Activated naive CD4-positive, alpha-beta T cell treated with anti-CD3 and anti-CD28 coated beads, Interleukin-2, amount 50 U/mL, for 24 hours (primary cell): ENCODE measurements around the gene NLGN1.

Experiments used
- H3K27ac Mint-ChIP-seq: one replicate; pipeline ENCODE4 v1.8.0; 2021; ENCODE audit warnings: mild to moderate bottlenecking, mixed read lengths
- H3K27me3 Mint-ChIP-seq: one replicate; pipeline ENCODE4 v1.8.0; 2021; ENCODE audit warnings: mixed read lengths
- H3K36me3 Mint-ChIP-seq: one replicate; pipeline ENCODE4 v1.8.0; 2021; ENCODE audit warnings: mixed read lengths
- H3K4me1 Mint-ChIP-seq: one replicate; pipeline ENCODE4 v1.8.0; 2021; ENCODE audit warnings: mixed read lengths
- H3K4me3 Mint-ChIP-seq: one replicate; pipeline ENCODE4 v1.8.0; 2021; ENCODE audit warnings: mild to moderate bottlenecking, mixed read lengths
- H3K9me3 Mint-ChIP-seq: one replicate; pipeline ENCODE4 v1.8.0; 2021; ENCODE audit warnings: mixed read lengths

NLGN1 gene

DNA sequence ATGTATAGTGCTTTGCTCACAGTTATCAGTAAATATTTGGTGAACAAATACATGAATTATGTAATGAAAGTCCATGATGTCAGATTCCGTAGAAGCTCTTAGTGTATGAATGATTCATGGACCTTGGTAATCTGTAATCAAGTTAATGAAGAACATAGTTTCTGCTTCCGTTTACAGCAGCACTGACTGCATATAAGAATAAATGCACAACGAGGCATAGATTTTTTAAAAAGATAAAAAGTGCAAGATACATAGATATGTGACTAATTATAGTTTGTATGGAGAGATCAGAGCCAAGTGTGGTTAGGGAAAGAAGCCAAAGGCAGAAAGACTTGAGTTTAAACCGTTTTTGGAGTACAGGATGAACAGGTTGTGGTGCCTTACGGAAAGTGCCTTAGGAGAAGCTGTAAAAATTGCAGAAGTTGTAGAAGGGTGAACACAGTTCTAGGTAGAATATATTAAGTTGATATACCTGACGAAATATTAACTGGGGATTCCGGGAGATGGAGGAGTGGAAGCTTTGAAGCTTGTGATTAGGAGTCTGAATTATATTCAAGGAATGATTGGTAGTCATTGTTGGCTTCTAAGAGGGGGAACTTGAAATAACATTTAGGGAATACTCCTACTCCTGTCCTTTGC lies 293.1 kb downstream of the NLGN1 start:
- Mint-ChIP-seq H3K4me3 (no peak overlapping the region), H3K36me3 (no peaks in the 10 kb centered on the region), H3K4me1 (no peaks in the 10 kb centered on the region), H3K9me3 (no peaks in the 10 kb centered on the region), H3K27me3 (no peaks in the 10 kb centered on the region), H3K27ac (no peak overlapping the region)

DNA sequence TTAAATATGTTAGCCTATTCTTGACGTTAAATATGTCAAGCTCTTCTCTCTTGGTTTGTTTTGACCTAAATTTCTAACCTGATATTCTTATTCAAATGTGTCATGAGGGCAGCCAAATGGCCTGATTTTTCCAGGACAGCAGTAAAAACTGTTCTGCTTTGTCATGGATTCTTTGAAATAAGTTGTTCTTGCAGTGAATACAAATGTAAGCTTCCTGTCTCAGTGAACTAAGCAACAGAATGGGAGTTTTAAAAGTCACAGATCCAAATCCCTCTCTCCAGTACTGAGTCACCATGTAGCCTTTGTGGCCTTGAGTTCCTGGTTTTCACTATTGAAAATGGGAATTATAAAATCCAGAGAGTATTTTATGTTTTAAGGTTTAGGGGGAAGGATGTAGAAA lies 301.8 kb downstream of the NLGN1 start:
- Mint-ChIP-seq H3K4me3 (no peak overlapping the region), H3K36me3 (no peaks in the 10 kb centered on the region), H3K4me1 (no peaks in the 10 kb centered on the region), H3K27me3 (no peaks in the 10 kb centered on the region), H3K27ac (no peak overlapping the region), H3K9me3 (peaks cover 4% of the 10 kb centered on the region)

DNA sequence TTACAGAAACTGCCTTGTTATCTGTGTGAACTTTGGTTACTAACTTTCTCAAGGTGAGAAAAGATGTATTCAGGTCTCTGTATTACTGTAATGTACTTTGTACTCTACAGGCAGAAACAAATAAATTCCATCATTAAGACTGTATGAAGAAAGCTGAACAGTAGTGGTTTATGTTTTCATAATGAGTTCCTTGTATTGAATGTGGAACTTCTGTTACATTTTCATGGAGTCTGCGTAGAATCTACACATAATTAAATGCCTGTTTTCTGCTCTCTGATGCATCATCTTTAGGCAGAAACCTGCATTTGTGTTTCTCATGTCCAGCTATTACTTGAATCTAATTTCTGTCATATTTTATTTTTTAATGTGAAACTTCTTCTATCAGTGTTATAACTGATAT lies 302.8 kb downstream of the NLGN1 start:
- Mint-ChIP-seq H3K4me1 (no peaks in the 10 kb centered on the region), H3K27ac (no peak overlapping the region), H3K27me3 (no peaks in the 10 kb centered on the region), H3K9me3 (peaks cover 4% of the 10 kb centered on the region), H3K4me3 (no peak overlapping the region), H3K36me3 (no peaks in the 10 kb centered on the region)

DNA sequence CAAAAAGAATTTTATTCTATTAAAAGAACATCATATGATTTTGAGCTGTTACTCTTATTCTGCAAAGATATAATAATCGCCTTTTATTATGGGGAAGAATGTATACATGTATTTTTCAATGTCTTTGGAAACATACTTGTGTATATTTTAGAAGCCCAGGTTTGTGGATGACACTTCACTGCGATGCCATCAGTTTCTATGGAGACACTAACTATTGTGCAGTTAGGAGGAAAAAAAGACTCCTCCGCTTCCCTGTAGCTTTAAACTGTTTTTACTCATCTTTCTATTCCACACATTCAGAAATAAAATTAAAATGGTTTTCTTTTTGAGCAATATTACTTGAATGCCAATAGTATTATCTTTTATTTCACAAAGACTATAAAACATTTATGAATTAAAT lies 305.0 kb downstream of the NLGN1 start:
- H3K4me3 Mint-ChIP-seq, result no peak overlapping the region

DNA sequence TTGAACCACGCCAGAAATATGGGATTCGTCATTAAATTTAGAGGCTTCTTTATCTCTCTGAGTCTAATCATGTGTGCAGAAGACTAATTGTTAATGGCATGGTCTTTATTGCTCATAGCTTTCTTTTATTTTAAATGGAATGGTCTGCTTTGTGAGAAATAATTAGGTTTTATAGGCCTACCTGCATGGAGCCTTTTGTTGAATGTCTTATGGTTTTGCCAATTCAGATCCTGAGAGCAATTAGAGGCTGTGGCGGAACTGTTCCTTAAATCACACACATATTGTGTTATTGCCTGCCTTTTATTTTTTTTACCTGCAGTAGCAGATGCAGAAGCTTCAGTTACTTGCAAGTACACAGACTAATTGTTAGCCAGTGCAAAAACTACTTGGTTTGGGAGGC lies 306.2 kb downstream of the NLGN1 start:
- H3K4me1 Mint-ChIP-seq, result no peaks in the 10 kb centered on the region
- H3K36me3 Mint-ChIP-seq, result no peaks in the 10 kb centered on the region
- no peak overlapping the region for H3K4me3 Mint-ChIP-seq
- no peak overlapping the region for H3K27ac Mint-ChIP-seq
- peaks cover 4% of the 10 kb centered on the region for H3K9me3 Mint-ChIP-seq
- H3K27me3 Mint-ChIP-seq, result no peaks in the 10 kb centered on the region

More for the DNA sequence above, 305.0 kb downstream of the NLGN1 start:
- Mint-ChIP-seq H3K27me3 (no peaks in the 10 kb centered on the region), H3K36me3 (no peaks in the 10 kb centered on the region), H3K4me1 (no peaks in the 10 kb centered on the region), H3K27ac (no peak overlapping the region), H3K9me3 (peaks cover 4% of the 10 kb centered on the region)

DNA sequence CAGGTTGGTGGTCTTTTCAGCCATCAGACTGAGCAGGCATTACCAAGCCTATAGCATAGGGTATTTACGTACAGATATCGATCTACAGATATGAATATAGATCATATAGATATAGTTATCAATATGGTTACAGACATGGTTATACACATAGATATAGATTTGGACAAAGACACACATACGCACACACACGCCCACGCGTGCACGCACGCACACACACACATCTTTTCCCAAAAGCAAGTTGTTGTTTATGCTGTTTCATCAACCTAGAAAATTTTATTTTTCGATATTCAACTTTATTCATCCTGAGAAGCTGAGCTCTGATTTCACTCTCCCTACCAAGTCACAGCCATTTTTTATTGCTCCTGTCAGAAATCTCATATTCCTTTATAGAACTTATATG lies 309.1 kb downstream of the NLGN1 start:
- H3K4me3 Mint-ChIP-seq, result no peak overlapping the region
- no peaks in the 10 kb centered on the region for H3K36me3 Mint-ChIP-seq
- H3K9me3 Mint-ChIP-seq, result peaks cover 5% of the 10 kb centered on the region
- no peaks in the 10 kb centered on the region for H3K4me1 Mint-ChIP-seq
- no peak overlapping the region for H3K27ac Mint-ChIP-seq
- H3K27me3 Mint-ChIP-seq, result no peaks in the 10 kb centered on the region

DNA sequence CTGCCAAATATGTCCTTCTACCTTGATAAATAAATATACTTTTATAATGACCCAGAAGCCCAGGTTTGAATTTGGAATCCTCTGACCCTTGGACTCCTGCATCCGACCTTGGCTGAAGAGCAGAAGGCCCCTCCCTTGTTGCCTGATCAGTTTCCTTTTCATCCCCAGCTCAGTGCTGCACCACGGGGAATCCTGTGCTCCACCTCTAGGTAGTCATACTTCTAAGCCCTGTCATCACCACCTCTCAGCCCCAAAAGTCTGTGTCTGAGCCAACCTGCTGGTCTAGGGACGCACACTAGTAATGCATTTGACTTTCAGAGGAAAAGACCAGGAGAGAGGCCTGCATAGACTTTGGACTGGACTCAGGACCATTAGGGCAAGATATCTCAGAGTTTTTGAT lies 310.6 kb downstream of the NLGN1 start:
- no peak overlapping the region for H3K27ac Mint-ChIP-seq
- H3K4me3 Mint-ChIP-seq, result no peak overlapping the region
- H3K27me3 Mint-ChIP-seq, result no peaks in the 10 kb centered on the region
- peaks cover 5% of the 10 kb centered on the region for H3K9me3 Mint-ChIP-seq
- no peaks in the 10 kb centered on the region for H3K36me3 Mint-ChIP-seq
- no peaks in the 10 kb centered on the region for H3K4me1 Mint-ChIP-seq

DNA sequence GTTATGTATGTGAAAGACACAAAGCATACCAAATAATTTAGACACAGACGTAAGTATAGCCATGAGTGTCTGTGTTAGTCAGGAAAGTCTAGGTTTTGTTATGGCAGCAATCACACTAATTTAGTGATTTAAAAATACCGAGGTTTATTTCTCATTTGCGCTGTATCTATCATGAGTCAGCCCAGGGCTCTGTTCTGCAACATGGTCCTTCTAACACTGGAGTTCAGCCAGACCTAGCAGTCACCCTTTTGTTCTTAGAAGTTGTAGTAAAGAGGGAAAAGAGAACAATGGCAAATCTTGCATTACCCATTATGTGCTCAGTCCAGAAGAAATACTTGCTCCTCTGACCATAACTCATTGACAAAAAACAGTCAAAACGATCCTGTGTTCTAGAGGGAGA lies 311.5 kb downstream of the NLGN1 start:
- peaks cover 5% of the 10 kb centered on the region for H3K9me3 Mint-ChIP-seq
- no peak overlapping the region for H3K4me3 Mint-ChIP-seq
- H3K27ac Mint-ChIP-seq, result no peak overlapping the region
- H3K36me3 Mint-ChIP-seq, result no peaks in the 10 kb centered on the region
- H3K4me1 Mint-ChIP-seq, result no peaks in the 10 kb centered on the region
- H3K27me3 Mint-ChIP-seq, result no peaks in the 10 kb centered on the region

DNA sequence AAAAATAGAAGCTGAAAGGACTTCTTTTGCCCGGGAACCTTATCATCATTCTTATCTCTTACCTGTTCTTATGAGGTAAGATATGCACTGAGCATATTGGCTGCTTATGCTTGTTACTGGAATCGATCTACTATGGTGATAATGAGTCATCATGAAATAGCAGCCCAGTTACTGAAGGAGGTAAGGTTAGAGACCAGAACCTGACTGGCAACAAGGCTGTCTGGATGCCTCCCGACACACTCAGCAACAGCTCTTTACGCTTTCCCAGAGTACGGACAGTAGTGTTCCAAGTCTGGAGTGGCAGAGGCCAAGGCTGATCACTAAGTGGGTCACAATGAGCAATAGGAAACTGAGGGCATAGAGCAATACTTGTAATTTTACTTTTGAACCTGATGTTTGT lies 314.1 kb downstream of the NLGN1 start:
- H3K9me3 Mint-ChIP-seq, result peaks cover 5% of the 10 kb centered on the region
- H3K4me3 Mint-ChIP-seq, result no peak overlapping the region
- H3K4me1 Mint-ChIP-seq, result no peaks in the 10 kb centered on the region
- H3K27me3 Mint-ChIP-seq, result no peaks in the 10 kb centered on the region
- no peak overlapping the region for H3K27ac Mint-ChIP-seq
- no peaks in the 10 kb centered on the region for H3K36me3 Mint-ChIP-seq

DNA sequence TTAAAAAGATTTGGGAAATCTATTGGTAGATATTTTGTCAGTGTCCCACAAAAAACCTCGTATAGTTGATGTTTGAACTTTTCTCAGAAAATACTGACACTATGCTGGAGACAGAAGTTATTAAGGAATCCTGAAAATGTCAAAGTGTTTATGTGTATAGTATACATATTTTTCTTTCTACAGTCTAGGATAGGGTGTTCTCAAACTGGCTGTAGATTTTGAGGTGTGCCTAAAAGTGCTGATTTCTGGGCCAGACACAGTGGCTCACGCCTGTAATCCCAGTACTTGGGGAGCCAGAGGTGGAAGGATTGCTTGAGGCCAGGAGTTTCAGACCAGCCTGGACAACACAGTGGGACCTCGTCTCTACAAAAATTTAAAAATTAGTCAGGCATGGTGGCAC lies 322.0 kb downstream of the NLGN1 start:
- Mint-ChIP-seq H3K27me3 (no peaks in the 10 kb centered on the region), H3K36me3 (no peaks in the 10 kb centered on the region)

DNA sequence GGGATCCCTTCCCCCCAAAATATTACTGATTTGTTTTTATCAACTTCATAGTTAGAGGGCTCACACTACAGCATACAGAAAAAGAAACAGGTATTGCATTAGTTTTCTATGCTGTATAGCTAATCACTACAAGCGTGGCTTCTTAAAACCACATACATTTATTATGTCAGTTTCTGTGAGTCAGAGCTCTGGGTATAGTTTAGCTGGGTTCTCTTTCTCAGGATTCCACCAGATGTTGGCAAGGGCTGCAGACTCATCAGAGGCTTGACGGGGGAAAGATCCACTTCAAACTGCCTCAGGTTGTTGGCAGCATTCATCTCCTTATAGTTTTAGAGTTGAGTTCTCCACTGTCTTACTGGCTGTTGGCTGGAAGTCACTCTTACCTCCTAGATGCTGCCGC lies 328.0 kb downstream of the NLGN1 start:
- H3K36me3 Mint-ChIP-seq, result no peaks in the 10 kb centered on the region
- no peak overlapping the region for H3K4me3 Mint-ChIP-seq
- no peak overlapping the region for H3K27ac Mint-ChIP-seq
- H3K27me3 Mint-ChIP-seq, result no peaks in the 10 kb centered on the region
- no peaks in the 10 kb centered on the region for H3K9me3 Mint-ChIP-seq
- H3K4me1 Mint-ChIP-seq, result no peaks in the 10 kb centered on the region

More for the DNA sequence above, 322.0 kb downstream of the NLGN1 start:
- Mint-ChIP-seq H3K27ac (no peak overlapping the region), H3K9me3 (peaks cover 4% of the 10 kb centered on the region), H3K4me1 (no peaks in the 10 kb centered on the region), H3K4me3 (no peak overlapping the region)

DNA sequence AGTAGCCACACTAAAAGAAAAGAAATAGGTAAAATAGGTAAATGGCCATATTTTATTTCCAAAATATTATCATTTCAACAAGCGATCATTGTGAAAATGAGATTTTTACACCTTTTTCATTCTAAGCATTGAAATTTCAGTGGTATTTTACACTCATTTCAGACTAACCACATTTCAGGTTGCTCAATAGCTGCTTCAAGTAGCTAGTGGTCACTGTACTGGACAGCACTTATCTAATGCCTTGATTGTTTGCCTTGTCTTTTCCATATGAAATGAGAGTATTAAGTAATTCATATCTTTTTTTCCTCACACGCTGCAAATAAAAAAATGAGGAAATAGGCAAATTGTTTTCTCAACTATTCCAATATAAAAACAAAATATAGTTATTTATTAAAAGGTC lies 332.8 kb downstream of the NLGN1 start:
- no peaks in the 10 kb centered on the region for H3K4me1 Mint-ChIP-seq
- H3K27ac Mint-ChIP-seq, result no peak overlapping the region
- no peak overlapping the region for H3K4me3 Mint-ChIP-seq
- H3K27me3 Mint-ChIP-seq, result no peaks in the 10 kb centered on the region
- H3K36me3 Mint-ChIP-seq, result no peaks in the 10 kb centered on the region
- H3K9me3 Mint-ChIP-seq, result no peaks in the 10 kb centered on the region

DNA sequence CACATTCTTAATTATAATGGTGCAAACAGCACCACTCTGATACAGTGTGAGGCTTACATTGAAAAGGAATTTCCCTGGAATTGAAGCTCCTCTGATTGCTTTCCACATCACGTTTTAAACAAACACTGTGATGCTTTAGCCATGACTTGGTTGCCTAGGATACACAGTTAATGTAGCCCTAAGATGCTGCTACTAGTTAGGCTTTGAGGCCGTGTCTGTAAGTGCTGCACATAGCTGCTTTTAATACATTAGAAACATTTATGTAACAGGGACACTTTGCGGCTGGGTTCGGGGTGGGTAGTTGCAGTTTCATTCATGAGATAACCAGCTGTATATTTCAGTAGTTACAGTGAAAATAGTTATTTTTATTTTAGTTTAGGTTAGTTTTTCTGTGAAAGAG lies 334.7 kb downstream of the NLGN1 start:
- Mint-ChIP-seq H3K27me3 (no peaks in the 10 kb centered on the region), H3K4me1 (no peaks in the 10 kb centered on the region), H3K9me3 (peaks cover 2% of the 10 kb centered on the region), H3K4me3 (no peak overlapping the region), H3K27ac (no peak overlapping the region), H3K36me3 (no peaks in the 10 kb centered on the region)

DNA sequence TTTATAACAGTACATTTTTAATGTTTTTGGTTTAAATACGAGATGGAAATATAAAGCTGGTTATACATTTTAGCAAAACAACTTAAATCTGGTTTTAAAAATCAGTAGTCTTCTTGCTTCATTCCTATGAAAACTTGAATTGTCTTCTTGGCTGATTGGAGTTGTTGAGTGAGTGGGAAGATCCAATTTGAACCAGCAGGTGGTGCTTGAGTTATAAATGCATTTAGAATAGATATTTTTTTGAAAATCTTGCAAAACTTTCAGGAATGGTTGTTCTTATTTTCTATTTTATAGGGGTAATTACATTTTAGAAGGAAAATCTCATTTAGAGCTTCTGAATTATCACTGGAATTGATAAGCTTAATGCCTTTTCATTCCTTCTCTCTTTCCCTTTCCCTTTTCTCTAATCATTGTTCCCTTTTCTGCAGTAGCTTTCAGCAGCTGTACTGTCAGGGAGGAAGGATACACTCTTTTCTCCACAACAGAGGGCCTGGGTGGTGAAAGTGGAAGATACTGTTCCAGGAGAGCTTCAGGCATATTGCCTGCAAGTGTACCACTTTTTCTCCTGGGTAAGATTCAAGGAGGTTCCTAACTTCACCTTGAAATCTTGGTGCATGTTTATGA lies 335.6 kb downstream of the NLGN1 start:
- Mint-ChIP-seq H3K36me3 (no peaks in the 10 kb centered on the region), H3K4me3 (no peak overlapping the region), H3K9me3 (peaks cover 5% of the 10 kb centered on the region), H3K27ac (no peak overlapping the region), H3K27me3 (no peaks in the 10 kb centered on the region), H3K4me1 (no peaks in the 10 kb centered on the region)

DNA sequence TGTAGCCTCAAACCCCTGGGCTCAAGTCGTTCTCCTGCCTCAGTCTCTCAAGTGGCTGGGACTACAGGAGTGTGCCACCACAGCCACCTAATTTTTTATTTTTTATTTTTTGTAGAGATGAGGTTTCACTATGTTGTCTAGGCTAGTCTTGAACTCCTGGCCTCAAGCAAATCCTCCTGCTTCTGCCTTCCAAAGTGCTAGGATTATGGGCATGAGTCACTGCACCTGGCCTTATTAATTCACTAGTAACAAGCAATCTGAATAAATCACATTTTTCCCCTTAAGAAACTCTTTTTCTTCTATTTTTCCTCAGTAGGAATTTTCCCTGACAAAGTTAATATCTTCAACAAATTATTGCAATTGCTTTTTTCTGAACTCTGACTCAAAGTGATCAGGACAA lies 336.9 kb downstream of the NLGN1 start:
- Mint-ChIP-seq H3K9me3 (peaks cover 5% of the 10 kb centered on the region), H3K27me3 (no peaks in the 10 kb centered on the region), H3K4me3 (no peak overlapping the region), H3K4me1 (no peaks in the 10 kb centered on the region), H3K27ac (no peak overlapping the region), H3K36me3 (no peaks in the 10 kb centered on the region)

DNA sequence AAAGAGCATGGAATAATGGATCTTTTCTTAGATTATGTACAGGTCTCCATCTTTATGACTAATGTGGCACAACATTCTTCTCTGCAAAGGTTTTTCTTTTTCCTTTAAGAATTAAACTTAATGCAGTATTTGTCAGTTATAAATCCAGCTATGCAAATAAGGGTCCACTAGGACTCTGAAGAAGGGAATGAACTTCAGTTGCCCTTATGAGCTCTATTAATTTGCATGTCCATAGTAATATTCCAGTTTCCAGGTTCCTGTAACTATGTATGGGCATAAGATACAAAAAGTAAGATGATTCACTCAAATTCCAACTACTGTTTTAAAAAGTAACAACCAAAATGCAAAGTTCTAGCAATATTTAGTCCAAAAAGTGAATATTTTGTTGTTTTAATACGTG lies 337.4 kb downstream of the NLGN1 start:
- Mint-ChIP-seq H3K36me3 (no peaks in the 10 kb centered on the region), H3K27me3 (no peaks in the 10 kb centered on the region), H3K27ac (no peak overlapping the region), H3K9me3 (peaks cover 5% of the 10 kb centered on the region), H3K4me1 (no peaks in the 10 kb centered on the region), H3K4me3 (no peak overlapping the region)

DNA sequence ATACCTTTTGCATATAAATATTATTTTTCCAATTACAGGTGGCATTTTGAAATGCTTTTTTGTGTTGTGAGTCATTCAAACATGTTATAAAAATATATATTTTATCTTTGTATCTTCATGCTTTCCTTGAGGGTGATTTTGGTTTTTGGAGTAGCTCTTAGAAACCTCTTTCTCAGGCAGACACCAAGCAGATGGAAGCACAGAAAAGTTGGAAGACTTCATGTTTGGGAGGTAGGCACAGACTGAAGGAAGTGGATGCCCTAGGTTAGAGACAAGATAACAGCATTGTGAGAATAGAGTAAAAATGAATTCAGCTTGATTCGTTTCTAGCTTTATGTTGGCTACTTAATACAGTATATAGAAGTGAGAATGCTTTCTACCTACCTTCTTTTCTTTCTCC lies 338.3 kb downstream of the NLGN1 start:
- H3K27ac Mint-ChIP-seq, result no peak overlapping the region

More for the DNA sequence above, 338.3 kb downstream of the NLGN1 start:
- Mint-ChIP-seq H3K27me3 (no peaks in the 10 kb centered on the region), H3K4me3 (no peak overlapping the region), H3K36me3 (no peaks in the 10 kb centered on the region), H3K4me1 (no peaks in the 10 kb centered on the region), H3K9me3 (peaks cover 5% of the 10 kb centered on the region)
